Fibroblast of skin of right biceps (primary cell): ENCODE results near the gene GANAB.
A peak's percentile ranks its signal among the peaks of the same experiment; 100 is the strongest.
"Not testable (repeated sequence)": the region's sequence is repeated elsewhere in the genome, so short reads cannot be mapped to it uniquely, and the experiment has no call there.

ENCODE experiments used
- DNase-seq: peaks from one replicate; pipeline ENCODE4 v3.0.0-alpha.2; 2013

Gene GANAB

DNA sequence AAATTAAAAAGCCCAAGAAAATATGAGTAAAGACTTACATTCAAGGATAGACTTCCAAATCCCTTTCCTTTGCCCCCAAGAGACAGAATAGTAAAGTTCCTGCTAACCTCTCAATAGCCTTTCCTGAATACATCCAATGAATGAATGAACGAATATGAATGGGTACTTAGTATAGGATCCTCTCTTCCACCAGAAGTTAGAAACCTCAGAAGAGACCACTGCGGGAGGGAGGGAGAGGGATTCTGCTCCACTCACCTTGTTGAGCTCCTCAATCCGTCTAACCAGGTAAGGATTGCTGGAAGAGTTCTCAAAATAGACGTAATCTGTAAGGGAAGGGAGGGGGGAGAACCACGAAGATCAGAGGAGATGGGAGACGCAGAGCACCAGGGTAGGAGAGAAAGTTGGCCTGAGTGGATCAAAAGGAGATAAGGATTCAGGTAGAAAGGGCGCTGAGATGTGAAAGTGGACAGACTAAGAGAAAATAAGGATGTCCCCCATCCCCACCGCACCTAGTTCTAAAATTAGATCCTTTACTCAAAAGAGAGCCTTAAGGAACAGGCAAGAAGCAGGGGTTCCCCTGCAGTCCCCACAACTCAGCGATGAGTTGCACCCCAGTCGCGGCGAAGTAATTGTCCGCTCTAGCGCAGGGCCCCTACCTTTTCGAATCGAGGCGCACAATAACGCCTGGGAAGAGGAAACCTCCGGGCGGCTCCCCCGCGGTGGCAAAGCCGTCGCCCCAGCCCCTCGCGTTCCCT lies 45.9 kb downstream of the GANAB start:
- no peak for DNase-seq

GRCh38 chr11:62599901-62600300 lies 46.5 kb downstream of the GANAB start:
- no peak for DNase-seq

- DNase-seq: peak; percentile 99
These were observed 47.2 kb downstream of the GANAB start for GRCh38 chr11:62599069-62599696.

DNA sequence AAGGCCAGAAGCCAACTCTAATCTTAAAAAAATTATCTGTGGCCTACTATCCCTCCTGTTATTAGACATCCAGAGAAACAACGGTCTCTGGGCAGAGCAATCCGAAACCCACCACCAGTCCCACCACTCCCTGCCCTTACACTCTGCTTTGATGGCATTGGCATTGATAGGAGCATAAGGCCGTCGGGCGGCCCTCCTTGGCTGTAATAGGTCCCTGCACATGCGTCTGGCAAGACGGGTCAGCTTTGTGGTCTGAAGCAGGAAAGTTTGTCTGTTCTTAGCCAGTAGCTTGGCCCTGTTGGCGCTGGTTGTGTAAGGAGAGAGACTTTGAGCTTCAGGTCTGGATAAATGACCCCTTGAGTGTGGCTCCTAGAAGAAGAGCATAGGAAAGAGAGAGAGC lies 51.3 kb downstream of the GANAB start:
- DNase-seq: no peak

DNA sequence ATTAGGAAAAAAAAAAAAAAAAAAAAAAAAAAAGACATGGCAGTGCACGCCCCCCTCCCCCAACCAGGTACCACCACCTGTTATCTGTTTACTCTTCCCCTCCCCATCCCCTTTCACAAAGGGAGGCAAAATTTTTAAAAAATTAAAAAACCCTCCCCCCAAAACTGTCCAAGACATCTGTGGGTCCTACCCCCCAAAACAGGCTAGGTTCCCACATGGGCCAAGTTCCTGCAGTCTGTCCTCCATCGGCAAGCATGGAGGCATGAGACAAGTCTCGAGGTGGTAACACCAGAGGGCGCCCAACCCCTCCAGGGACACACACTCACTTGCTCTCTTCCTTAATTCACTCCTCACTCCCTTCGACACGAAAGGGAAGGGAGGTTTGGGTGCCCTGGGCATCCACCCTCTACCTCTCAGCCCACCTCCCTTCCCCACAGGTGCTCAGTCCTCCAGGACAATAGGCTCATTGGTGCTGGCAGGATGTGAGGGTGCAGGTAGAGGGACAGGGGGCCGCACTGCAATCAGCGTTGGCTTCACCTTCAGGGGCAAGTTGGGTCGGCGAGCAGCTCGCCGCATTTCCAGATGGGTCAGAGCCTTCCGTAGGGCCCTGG lies 52.9 kb downstream of the GANAB start:
- DNase-seq: peak; percentile 74

DNA sequence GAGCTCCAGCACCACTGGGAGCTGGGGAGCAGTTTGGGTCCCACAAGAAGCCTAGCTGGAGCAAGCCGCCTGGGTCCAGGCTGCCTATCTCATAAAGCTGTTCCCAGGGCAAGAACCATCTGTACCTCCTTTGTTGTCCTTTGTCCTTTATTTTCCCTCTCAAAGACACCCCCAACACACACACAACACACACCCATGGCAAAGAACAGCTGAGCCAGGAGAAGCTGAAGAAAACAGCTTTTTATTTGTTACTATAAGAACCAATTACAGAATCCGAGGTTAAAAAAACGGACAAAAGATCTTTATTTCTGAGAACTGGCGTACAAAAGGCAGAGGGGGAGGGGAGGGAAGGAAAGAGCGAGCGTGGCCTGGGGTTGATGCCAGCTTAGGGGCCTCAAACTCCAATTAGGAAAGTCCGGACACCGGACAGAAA lies 53.4 kb downstream of the GANAB start:
- no peak for DNase-seq

DNA sequence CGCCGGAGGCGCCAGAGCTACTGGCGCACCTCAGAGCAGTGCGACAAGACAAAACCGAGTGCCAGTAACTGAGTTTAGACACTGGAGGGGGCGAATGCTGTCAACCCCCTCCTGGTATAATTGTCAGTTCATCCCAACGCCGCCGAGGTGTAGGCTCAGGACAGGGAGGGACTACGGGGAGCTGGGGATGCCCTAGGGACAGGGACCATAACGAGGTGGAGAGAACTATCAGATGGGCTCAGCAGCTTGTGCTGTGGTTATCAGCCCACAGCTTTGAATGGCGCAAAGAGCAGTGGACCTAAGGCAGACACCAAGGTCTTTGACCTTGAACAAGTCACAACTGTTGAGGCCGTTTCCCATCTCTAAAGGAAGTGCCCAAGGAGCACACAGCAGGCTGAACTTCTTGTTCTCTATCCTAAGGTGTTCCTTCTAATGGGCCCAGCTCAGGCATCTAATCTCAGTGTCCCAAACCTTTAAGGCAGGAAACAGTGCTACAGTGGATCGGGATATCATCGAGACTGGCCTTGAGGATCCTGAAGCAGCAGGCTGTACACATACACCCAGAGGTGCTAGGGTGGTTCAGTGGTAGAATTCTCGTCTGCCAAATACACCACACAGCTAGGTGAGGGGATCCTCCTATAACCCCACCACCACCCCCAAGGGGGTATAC lies 54.1 kb downstream of the GANAB start:
- DNase-seq: no peak

DNA sequence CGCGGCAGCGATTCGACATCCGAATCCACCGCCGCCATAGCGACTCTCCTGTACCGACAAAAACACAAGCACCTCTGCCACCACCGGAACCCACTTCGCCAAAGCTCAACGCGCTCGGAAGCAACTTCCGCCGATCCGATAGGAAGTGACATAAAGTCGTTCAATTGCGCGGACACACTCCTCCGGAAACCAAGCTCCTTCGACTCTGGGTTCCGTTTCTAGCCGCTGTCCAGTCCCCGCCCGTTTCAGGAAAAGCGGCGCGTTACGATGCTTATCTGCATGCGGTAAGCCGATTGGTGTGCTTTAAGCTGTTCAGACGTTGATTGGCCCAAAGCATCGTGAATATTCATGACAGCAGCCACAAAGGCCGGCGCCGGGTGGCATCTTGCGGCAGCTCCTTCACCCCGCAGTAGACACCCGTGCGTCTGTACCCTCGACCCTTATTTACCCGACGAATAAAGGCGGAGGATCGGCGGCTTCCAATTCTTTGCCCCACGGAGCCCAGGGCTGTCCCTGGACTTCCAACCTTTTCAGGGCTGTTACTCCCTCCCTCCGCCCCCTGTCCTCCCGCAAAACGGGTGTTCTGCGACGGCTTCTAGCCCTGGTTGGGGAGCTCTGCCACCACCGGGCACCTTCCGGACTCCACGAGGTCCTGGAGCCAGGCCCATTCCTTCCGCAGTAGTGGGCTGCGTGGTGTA lies 54.8 kb downstream of the GANAB start, which contains the start of gene TUT1:
TSS of gene TUT1 (minus strand) at position 76 of the 698 bp plus-strand sequence. CDS start at position 38, 38 bp downstream.
- DNase-seq: peak; percentile 99

DNA sequence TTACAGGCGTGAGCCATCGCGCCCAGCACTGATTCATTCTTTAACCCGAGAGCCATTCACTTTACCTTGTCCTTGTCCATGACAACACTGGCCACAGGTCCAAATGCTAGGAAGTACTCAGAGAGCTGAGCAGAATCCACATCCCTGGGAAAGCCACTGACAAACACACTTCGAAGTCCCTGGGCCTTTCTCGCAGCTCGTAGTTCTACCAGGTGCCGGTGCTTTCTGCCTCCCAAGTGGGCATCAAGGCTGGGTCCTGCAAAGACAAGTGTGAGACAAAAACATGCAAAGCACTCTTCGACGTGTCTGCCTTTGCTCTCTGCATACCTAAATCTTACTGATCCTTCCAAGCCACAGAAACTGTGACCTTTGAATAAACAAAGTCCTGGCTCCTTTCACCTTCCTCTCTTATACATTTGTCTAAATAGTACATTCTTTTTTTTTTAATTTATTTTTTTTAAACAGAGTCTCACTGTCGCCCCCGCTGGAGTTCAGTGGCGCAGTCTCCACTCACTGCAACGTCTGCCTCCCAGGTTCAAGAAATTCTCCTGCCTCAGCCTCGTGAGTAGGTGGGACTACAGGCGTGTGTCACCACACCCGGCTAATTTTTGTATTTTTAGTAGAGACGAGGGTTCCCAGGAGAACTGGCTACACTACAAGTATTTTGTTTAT lies 57.3 kb downstream of the GANAB start:
- DNase-seq: peak; percentile 31

- DNase-seq: not testable (repeated sequence)
These were observed 61.1 kb downstream of the GANAB start for GRCh38 chr11:62585356-62585755.

DNA sequence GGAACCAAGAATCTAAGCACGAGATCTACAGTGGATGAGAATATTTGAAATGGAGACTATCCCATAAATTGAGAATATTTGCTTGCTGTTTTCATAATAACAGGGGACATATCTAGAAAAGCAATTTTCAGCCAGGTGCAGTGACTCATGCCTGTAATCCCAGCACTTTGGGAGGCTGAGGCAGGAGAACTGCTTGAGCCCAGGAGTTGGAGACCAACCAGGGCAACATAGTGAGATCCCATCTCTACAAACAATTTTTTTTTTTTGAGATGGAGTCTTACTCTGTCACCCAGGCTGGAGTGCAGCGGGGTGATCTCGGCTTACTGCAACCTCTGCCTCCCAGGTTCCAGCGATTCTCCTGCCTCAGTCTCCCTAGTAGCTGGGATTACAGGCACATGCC lies 64.7 kb downstream of the GANAB start:
- not testable (repeated sequence) for DNase-seq

DNA sequence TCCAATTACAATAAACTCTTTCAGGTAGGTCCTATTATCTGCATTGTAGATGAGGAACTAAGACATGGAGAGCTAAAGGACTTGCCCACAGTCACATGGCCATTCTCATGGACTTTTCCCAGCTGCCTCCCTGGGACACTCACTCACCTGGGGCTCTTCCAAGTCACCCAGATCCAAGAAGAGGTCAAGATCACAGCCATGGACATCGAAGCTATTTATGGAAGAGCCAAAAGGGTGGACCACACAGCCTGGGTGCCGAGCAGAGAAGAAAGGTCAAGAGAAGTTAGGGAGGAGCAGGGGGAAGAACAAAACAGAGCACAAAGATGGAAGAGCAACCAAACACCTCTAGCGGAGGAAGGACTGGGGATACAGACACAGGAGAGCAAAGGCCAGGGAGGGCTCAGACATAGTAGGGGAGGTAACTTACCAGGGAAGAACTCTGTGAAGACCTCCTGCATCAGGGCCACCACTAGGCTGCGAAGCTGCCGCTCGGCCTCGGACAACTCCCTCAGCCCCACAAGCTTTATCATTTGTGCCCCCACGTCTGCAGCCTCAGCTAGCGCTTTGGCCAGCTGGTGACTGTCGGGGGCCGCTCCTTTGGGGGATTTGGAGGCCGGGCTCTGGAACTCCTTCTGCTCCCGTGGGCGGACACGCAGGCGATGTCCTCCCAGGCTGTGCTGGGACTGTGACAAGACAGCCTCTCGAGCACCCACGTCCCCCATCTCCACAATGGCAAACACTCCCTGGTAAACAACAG lies 65.3 kb downstream of the GANAB start:
- DNase-seq: no peak

- DNase-seq: no peak
These were observed 67.2 kb downstream of the GANAB start for GRCh38 chr11:62579252-62579651.

GRCh38 chr11:62578541-62578940 lies 67.9 kb downstream of the GANAB start:
- no peak for DNase-seq

DNA sequence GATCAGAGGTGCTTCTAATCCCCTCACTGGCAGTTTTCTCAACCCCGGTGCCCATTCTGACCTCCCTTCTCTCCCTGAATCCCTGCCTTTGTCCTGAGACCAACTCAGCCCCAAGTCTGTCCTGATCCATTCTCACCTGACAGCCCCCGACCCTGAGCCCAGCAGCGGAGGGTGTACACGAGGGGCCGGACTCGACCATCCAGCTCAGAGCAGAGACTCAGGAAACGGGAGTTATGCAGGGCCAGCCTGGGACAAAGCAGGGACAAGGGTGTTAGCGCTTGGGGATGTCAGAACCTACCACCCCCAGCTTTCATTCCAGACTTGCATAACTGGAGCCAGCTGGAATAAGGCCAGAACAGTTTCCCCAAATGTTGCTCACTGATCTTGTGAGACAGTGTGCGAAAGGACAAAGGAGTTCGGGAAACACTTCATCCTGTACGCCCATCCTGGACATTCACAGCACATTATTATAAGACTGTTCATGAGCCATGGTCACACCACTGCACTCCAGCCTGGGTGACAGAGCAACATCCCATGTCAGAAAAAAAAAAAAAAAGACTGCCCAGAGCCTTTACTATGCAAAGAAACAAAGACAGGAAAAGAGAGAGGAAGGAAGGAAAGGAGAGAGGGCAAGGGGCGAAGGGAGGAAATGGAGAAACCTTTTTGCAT lies 69.2 kb downstream of the GANAB start:
- no peak for DNase-seq

DNA sequence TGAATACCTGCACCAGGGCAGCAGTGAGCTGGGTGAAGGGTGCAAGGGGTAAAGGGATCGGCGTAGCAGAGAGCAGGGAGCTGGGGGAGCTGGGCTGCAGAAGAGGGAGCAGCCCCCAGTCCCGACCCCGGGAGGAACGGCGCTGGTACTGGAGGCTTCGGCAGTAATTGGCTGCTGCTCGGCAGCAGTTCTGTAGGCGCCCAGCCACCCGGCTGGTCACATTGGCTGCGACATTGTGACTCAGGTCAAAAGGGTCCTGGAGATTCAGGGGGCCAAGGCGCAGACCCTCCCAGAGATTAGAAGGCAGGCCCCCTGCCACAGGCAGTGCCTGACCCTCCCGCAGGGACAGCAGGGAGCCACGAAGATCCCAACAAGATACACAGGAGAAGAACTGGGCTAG lies 70.6 kb downstream of the GANAB start:
- no peak for DNase-seq

DNA sequence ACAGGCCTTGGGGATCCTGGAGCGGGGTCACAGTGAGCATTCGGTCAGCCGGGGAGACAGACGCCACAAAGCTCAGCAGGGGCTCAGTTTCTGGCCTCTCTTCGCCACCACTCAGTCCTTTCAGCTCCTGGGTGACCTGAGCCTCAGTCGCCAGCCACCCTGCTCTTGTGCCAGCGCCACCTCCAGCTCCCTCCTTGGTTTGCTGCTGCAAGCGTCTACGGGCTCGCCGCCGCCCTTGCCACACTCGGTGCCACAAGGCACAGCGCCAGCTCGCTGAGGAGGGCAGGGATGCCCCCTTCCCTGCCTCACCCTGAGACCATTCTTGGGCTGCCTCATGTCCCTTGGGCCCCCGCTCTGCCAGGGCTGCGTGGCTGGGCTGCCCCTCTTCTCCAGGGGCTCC lies 71.3 kb downstream of the GANAB start:
- DNase-seq: no peak
